Neural cell (in vitro differentiated cells): ENCODE measurements around the gene EXOC4. TPM values are rescaled to one million over a fixed set of nuclear protein-coding genes. Genes with fewer than 3 reads are reported as not detected.

Source experiments
- H2AFZ ChIP-seq: fragments of 200-600, 300-800 bp; sonication (generic), shearing (Covaris generic); 2 replicates; pipeline ENCODE4 v1.6.0; 2014; ENCODE audit warnings: low read depth, mild to moderate bottlenecking, antibody characterized with exemption, low read length, moderate library complexity
- H3F3A ChIP-seq: fragments of 200-600 bp; shearing (Covaris generic); 2 replicates; pipeline ENCODE4 v1.6.1; 2016; ENCODE audit warnings: mild to moderate bottlenecking, moderate library complexity, mixed read lengths, antibody characterized with exemption, low read length; ENCODE audit not compliant: insufficient read depth, poor library complexity, severe bottlenecking
- H3K27ac ChIP-seq: fragments of 200-600, 300-800 bp; sonication (generic), shearing (Covaris generic); 2 replicates; pipeline ENCODE4 v1.5.1; 2014; ENCODE audit warnings: mild to moderate bottlenecking, low read length, moderate library complexity
- H3K27me3 ChIP-seq: fragments of 300-800, 200-600 bp; sonication (generic), shearing (Covaris generic); 2 replicates; pipeline ENCODE4 v1.6.0; 2014; ENCODE audit warnings: mild to moderate bottlenecking, low read depth, low read length, moderate library complexity; ENCODE audit not compliant: insufficient read depth
- H3K36me3 ChIP-seq: fragments of 300-800, 200-600 bp; sonication (generic), shearing (Covaris generic); 2 replicates; pipeline ENCODE4 v1.5.1; 2014; ENCODE audit warnings: mild to moderate bottlenecking, antibody characterized with exemption, low read length, moderate library complexity; ENCODE audit not compliant: insufficient read depth
- H3K4me2 ChIP-seq: fragments of 300-800, 200-600 bp; sonication (generic), shearing (Covaris generic); 2 replicates; pipeline ENCODE4 v1.6.0; 2014; ENCODE audit warnings: mild to moderate bottlenecking, low read length
- H3K4me3 ChIP-seq: fragments of 300-800, 200-600 bp; sonication (generic), shearing (Covaris generic); 2 replicates; pipeline ENCODE4 v1.5.1; 2014; ENCODE audit warnings: mild to moderate bottlenecking, low read length, moderate library complexity
- H3K79me2 ChIP-seq: fragments of 200-600 bp; shearing (Covaris generic); replicated peaks from 2 replicates; pipeline ENCODE4 v1.6.0; 2014; ENCODE audit warnings: mild to moderate bottlenecking, low read length, moderate library complexity; ENCODE audit not compliant: insufficient read depth
- H3K9ac ChIP-seq: fragments of 300-800, 200-600 bp; sonication (generic), shearing (Covaris generic); 2 replicates; pipeline ENCODE4 v1.6.1; 2016; ENCODE audit warnings: mild to moderate bottlenecking, low read length, mixed read lengths
- H3K9me2 ChIP-seq: fragments of 200-600 bp; shearing (Covaris generic); 2 replicates; pipeline ENCODE4 v1.6.1; 2016; ENCODE audit warnings: mild to moderate bottlenecking, low read length, mixed read lengths; ENCODE audit not compliant: insufficient read depth
- H3K9me3 ChIP-seq: fragments of 200-600, 300-800 bp; sonication (generic), shearing (Covaris generic); 2 replicates; pipeline ENCODE4 v1.6.1; 2016; ENCODE audit warnings: mild to moderate bottlenecking, mixed run types, low read length, moderate library complexity, mixed read lengths
- H4K20me1 ChIP-seq: fragments of 200-600 bp; shearing (Covaris generic); 2 replicates; pipeline ENCODE4 v1.6.1; 2016; ENCODE audit warnings: mild to moderate bottlenecking, mixed run types; ENCODE audit not compliant: insufficient read depth
- EP300 ChIP-seq: fragments of 450-650 bp; conservative IDR thresholded peaks from 2 replicates; pipeline ENCODE4 v1.6.1; 2014; ENCODE audit warnings: antibody characterized with exemption, mild to moderate bottlenecking, moderate library complexity; ENCODE audit not compliant: poor library complexity, severe bottlenecking
- EZH2 ChIP-seq: fragments of 200-600, 300-800 bp; shearing (Covaris generic), sonication (generic); IDR thresholded peaks from 2 replicates; pipeline ENCODE4 v1.6.1; 2014; ENCODE audit warnings: antibody characterized with exemption, low read length, borderline replicate concordance, mild to moderate bottlenecking; ENCODE audit not compliant: insufficient read depth, poor library complexity, severe bottlenecking
- MXI1 ChIP-seq: fragments of 450-650 bp; conservative IDR thresholded peaks from 2 replicates; pipeline ENCODE4 v1.6.1; 2014; ENCODE audit warnings: antibody characterized with exemption, mild to moderate bottlenecking; ENCODE audit not compliant: poor library complexity, severe bottlenecking
- POLR2AphosphoS5 ChIP-seq: IDR thresholded peaks from 2 replicates; pipeline ENCODE4 v1.6.1; 2012
- RAD21 ChIP-seq: fragments of 450-650 bp; conservative IDR thresholded peaks from 2 replicates; pipeline ENCODE4 v1.6.1; 2014; ENCODE audit warnings: antibody characterized with exemption, mild to moderate bottlenecking, moderate library complexity
- SMC3 ChIP-seq: fragments of 450-650 bp; conservative IDR thresholded peaks from 2 replicates; pipeline ENCODE4 v1.6.1; 2014; ENCODE audit warnings: antibody characterized with exemption, mild to moderate bottlenecking, moderate library complexity; ENCODE audit not compliant: poor library complexity
- TAF1 ChIP-seq: IDR thresholded peaks from 2 replicates; pipeline ENCODE4 v1.6.1; 2012; ENCODE audit warnings: low read depth
- polyA plus RNA-seq: library from polyadenylated mRNA; depleted of rRNA; stranded (reverse); fragments of >200 nt; gene quantifications from 2 replicates; pipeline ENCODE4 v1.2.3, GENCODE V29; 2014
- TF ChIP-seq, protein P1 (sequence below): fragments of 450-650 bp; IDR thresholded peaks from 2 replicates; pipeline ENCODE4 v1.5.1; 2014; ENCODE audit warnings: antibody characterized with exemption, mild to moderate bottlenecking, moderate library complexity; ENCODE audit not compliant: poor library complexity, severe bottlenecking
- TF ChIP-seq, protein P2 (sequence below): IDR thresholded peaks from 2 replicates; pipeline ENCODE4 v1.6.1; 2012; ENCODE audit warnings: borderline replicate concordance

The EXOC4 gene
- polyA plus RNA-seq, 1 donor from 2014 or later: 36.5 TPM

DNA sequence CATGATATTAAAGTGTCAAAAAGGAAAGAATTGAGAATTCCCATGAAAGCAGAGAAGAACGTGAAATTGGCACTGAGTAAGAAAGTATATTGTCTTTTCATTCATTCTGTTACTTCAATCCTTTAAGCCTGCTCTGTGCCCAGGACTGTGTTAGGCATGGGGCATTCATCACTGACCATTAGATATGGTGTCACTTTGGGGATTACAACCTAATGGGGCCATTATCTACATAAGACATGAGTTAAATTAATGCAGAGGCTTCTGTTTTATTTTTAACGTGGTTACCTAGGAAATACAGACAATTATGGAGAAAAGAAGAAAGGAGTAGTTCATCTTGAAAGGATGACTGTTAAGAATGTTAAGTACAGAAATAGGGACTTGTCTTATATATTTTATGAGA lies 710.8 kb downstream of the EXOC4 start:
- H3K4me3 ChIP-seq: no peak overlapping the region
- no peak overlapping the region for H3K27ac ChIP-seq
- H4K20me1 ChIP-seq: no peaks in the 10 kb centered on the region
- H2AFZ ChIP-seq: no peak overlapping the region
- H3K4me2 ChIP-seq: no peak overlapping the region
- TF ChIP-seq RAD21 (no peak), EZH2 (no peak), TAF1 (no peak), SMC3 (no peak), EP300 (no peak), POLR2AphosphoS5 (no peak), MXI1 (no peak)
- TF ChIP-seq, protein P1, sequence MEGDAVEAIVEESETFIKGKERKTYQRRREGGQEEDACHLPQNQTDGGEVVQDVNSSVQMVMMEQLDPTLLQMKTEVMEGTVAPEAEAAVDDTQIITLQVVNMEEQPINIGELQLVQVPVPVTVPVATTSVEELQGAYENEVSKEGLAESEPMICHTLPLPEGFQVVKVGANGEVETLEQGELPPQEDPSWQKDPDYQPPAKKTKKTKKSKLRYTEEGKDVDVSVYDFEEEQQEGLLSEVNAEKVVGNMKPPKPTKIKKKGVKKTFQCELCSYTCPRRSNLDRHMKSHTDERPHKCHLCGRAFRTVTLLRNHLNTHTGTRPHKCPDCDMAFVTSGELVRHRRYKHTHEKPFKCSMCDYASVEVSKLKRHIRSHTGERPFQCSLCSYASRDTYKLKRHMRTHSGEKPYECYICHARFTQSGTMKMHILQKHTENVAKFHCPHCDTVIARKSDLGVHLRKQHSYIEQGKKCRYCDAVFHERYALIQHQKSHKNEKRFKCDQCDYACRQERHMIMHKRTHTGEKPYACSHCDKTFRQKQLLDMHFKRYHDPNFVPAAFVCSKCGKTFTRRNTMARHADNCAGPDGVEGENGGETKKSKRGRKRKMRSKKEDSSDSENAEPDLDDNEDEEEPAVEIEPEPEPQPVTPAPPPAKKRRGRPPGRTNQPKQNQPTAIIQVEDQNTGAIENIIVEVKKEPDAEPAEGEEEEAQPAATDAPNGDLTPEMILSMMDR: no peak
- TF ChIP-seq, protein P2, sequence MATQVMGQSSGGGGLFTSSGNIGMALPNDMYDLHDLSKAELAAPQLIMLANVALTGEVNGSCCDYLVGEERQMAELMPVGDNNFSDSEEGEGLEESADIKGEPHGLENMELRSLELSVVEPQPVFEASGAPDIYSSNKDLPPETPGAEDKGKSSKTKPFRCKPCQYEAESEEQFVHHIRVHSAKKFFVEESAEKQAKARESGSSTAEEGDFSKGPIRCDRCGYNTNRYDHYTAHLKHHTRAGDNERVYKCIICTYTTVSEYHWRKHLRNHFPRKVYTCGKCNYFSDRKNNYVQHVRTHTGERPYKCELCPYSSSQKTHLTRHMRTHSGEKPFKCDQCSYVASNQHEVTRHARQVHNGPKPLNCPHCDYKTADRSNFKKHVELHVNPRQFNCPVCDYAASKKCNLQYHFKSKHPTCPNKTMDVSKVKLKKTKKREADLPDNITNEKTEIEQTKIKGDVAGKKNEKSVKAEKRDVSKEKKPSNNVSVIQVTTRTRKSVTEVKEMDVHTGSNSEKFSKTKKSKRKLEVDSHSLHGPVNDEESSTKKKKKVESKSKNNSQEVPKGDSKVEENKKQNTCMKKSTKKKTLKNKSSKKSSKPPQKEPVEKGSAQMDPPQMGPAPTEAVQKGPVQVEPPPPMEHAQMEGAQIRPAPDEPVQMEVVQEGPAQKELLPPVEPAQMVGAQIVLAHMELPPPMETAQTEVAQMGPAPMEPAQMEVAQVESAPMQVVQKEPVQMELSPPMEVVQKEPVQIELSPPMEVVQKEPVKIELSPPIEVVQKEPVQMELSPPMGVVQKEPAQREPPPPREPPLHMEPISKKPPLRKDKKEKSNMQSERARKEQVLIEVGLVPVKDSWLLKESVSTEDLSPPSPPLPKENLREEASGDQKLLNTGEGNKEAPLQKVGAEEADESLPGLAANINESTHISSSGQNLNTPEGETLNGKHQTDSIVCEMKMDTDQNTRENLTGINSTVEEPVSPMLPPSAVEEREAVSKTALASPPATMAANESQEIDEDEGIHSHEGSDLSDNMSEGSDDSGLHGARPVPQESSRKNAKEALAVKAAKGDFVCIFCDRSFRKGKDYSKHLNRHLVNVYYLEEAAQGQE: no peak
- no peaks in the 10 kb centered on the region for H3K79me2 ChIP-seq
- no peaks in the 10 kb centered on the region for H3K36me3 ChIP-seq
- H3K9me2 ChIP-seq: no peaks in the 10 kb centered on the region
- H3K27me3 ChIP-seq: no peaks in the 10 kb centered on the region
- no peaks in the 10 kb centered on the region for H3F3A ChIP-seq
- no peaks in the 10 kb centered on the region for H3K9me3 ChIP-seq
- H3K9ac ChIP-seq: no peak overlapping the region

DNA sequence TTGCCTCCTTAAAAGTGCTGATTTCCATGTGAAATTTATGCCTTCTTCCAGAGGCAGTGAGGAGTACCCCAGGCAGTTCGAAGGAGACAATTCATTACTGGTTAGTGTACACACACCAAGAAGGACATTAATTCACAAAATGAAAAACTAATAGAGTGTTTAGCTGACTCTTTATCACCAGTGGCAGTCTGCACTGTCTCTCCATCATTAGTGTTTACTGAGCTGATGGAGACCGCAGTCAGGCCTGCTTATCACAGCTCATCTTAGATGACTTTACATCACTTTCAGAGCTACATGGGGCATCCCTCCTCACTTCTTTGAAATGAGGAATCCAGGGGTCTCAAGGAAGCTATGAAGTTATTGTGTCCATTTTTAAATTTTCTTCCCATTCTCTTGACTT lies 718.7 kb downstream of the EXOC4 start:
- Histone ChIP-seq H3K9ac (no peak overlapping the region), H3K36me3 (no peaks in the 10 kb centered on the region), H3K9me3 (no peaks in the 10 kb centered on the region), H3K27me3 (no peaks in the 10 kb centered on the region), H3K9me2 (no peaks in the 10 kb centered on the region), H3K4me3 (no peak overlapping the region), H3F3A (no peaks in the 10 kb centered on the region), H4K20me1 (no peaks in the 10 kb centered on the region), H3K4me2 (no peak overlapping the region), H3K79me2 (no peaks in the 10 kb centered on the region), H2AFZ (no peak overlapping the region), H3K27ac (no peak overlapping the region)
- TF ChIP-seq TAF1 (no peak), EZH2 (no peak), SMC3 (no peak), RAD21 (no peak), MXI1 (no peak), EP300 (no peak), POLR2AphosphoS5 (no peak)
- TF ChIP-seq, protein P1: no peak
- TF ChIP-seq, protein P2: no peak
